GM21723 (cell line): ENCODE results near the gene CLUH.

Experiments
- ATAC-seq: cut with Tn5 transposase; IDR thresholded peaks from one replicate; pipeline ENCODE4 v1.9.1; 2021; ENCODE audit warnings: mild to moderate bottlenecking, moderate library complexity; ENCODE audit not compliant: unreplicated experiment

The CLUH gene

DNA sequence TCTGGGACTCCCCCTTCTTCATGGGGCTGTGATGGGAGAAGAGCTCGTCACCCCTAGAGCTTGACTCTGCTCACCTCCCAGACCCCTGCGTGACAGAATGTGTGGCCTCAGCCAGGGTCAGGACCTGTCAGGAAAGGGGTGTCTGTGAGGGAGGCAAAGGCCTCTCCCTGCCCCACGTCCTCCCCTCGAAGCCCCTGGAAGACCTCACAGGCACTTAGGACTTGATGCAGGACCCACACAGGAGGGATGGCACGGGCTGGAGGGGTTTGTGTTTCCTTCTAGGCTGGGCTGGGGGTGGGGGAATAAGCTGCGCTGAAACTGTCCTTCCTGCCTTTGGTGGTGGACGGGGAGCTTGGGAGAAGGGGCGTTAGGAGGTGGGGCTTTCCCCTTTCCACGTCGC, 11.0 kb upstream of the CLUH start:
- no peak for ATAC-seq

- no peak for ATAC-seq
Measured at GRCh38 chr17:2721603-2722002, 10.0 kb upstream of the CLUH start.

DNA sequence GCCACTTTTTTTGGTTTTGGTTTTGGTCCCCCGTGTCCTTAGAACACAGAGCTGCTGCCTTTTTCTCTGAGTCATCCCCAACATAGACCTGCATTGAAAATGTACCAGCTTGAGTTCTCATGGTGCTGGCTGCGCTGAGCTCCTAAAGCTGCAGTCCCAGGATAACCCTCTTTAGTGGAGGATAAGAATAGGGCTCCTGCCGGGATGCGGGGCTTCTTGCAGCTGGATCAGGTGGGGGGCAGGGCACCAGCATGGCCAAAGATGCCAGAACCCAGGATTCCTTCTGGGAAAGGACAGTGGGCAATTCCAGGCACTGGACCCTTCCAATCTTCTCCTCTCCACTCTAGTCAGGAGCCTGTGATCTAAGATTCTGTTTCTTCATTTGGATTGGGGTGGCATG, 8.3 kb upstream of the CLUH start:
- ATAC-seq = no peak

- no peak for ATAC-seq
Measured at GRCh38 chr17:2718150-2718938, 6.8 kb upstream of the CLUH start.

DNA sequence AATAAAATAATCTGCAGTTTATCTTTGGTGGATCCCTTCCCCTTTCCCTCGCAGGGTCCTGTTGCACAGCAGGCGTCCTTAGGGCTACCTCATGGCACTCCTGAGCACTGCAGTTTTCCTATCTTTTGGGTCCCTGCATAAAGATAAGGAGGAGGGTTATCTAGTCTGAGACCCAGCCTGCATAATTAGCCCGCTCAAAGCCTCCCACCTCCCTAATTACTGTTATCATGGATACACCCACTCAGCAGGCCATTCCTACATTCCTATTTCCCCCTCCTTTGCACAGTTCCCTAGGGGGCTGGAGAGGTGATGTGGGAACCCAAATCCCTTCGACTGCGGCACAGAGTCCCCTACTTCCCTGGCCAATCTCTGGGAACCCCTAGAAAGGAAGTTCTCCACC, 5.1 kb upstream of the CLUH start:
- no peak for ATAC-seq

DNA sequence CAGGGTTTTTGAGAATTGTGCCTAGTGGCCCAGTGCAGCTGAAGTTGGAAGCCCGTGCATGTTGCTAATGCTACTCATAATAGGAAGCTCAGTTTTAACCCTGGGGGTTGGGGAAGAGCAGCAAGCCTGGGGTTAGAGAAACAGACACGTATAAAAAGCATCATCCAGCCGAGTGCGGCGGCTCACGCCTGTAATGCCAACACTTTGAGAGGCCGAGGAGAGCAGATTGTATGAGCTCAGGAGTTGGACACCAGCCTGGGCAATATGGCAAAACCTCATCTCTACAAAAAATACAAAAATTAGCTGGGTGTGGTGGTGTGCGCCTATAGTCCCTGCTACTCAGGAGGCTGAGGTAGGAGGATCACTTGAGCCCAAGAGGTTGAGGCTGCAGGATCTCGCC, 2.3 kb upstream of the CLUH start:
- ATAC-seq = no peak

- no peak for ATAC-seq
Measured at GRCh38 chr17:2712300-2713043, 908 bp upstream of the CLUH start.

DNA sequence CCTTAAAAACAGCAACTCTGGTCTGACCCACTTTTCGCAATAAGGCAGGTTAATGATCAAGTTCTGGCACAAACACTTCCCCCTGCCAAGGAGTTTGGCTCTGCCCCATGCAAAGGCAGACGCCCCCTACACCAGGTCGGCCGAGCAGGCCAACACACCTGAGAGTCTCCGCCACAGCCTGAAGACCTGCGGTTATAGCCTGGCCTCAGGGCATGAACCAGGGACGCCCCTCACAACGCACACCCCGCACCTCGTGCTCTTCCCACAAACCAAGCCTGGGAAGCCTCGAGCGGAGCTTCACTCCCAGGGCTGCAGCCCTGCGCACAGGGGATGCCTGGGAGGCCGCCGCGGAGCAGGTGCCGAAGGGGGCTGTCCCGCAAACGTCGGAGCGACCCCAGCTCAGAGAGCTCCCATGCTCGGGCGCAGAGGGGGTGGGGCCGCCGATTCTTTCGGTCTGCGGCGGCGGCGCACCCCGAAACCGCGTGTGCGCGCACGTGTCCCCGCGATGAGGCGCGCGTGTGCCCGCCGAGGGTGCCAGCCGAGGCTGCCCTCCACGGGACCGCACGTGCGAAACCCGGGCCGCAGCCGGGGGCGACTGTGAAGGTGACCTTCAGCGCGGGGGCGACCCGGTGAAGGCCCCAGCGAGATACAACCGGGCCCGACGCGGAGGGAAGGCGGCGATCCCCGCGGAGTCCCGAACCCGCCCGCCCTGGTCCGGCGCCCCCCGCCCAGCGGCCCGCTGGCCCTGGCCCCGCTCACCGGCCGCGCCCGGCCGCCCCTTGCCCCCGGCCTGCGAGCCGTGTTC, 559 bp downstream of the CLUH start:
- ATAC-seq = peak; percentile 38

GRCh38 chr17:2710071-2710802, 1.3 kb downstream of the CLUH start:
- ATAC-seq = no peak

DNA sequence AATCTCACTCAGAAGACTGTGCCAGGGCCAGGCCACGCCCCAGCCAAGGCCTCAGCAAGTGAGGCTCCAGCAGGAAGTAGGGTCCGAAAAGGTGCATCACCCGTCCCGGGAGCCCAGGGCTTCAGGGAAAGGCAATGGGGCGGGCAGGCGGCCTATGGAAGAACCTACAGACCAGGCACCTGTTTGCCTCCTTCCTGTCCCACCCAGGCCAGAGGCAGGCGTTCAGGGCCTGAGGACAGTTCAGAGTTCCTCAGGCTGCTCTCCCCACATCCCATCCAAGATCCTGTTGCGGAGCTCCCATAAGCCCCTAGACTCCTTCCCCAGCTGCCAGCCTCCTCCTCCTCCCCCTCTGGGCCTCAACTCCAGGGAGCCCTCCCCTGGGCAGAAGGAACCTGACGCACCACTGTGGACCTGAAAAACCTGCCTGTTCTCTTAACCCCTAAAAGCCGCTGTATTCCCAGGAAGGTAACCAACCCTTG, 2.3 kb downstream of the CLUH start:
- peak; percentile 33 for ATAC-seq

- no peak for ATAC-seq
Measured at GRCh38 chr17:2708585-2709182, 2.9 kb downstream of the CLUH start.

GRCh38 chr17:2707721-2708584, 3.6 kb downstream of the CLUH start:
- ATAC-seq = no peak

- ATAC-seq = no peak
Measured at GRCh38 chr17:2706911-2707510, 4.6 kb downstream of the CLUH start.

- no peak for ATAC-seq
Measured at GRCh38 chr17:2705888-2706795, 5.4 kb downstream of the CLUH start.

- no peak for ATAC-seq
Measured at GRCh38 chr17:2705263-2705662, 6.3 kb downstream of the CLUH start.

GRCh38 chr17:2704890-2705248, 6.7 kb downstream of the CLUH start:
- no peak for ATAC-seq

- ATAC-seq = no peak
Measured at GRCh38 chr17:2704031-2704889, 7.3 kb downstream of the CLUH start.
